Keratinocyte (primary cell): ENCODE results near the gene OR5B17.

Source experiments
- EZH2 ChIP-seq: IDR thresholded peaks from one replicate; pipeline ENCODE4 v1.6.1; 2012; ENCODE audit warnings: inconsistent platforms, mild to moderate bottlenecking, low read length, moderate library complexity
- TF ChIP-seq, protein P1 (sequence below), 3 experiments: IDR thresholded peaks in 1 of 3; conservative IDR thresholded peaks in 1 of 3; optimal IDR thresholded peaks in 1 of 3; 2 replicates in 2 of 3; 3 replicates in 1 of 3; pipeline versions ENCODE3 to v1.5.1; 2011; ENCODE audit warnings: low read length in 3 of 3, mild to moderate bottlenecking in 3 of 3, moderate library complexity in 2 of 3, control low read depth in 1 of 3, inconsistent platforms in 1 of 3; ENCODE audit not compliant: insufficient read depth in 2 of 3; ENCODE audit errors: extremely low read depth in 1 of 3

GRCh38 chr11:58358969-58359368 lies at the start of gene OR5B17:
- TF ChIP-seq, protein P1, sequence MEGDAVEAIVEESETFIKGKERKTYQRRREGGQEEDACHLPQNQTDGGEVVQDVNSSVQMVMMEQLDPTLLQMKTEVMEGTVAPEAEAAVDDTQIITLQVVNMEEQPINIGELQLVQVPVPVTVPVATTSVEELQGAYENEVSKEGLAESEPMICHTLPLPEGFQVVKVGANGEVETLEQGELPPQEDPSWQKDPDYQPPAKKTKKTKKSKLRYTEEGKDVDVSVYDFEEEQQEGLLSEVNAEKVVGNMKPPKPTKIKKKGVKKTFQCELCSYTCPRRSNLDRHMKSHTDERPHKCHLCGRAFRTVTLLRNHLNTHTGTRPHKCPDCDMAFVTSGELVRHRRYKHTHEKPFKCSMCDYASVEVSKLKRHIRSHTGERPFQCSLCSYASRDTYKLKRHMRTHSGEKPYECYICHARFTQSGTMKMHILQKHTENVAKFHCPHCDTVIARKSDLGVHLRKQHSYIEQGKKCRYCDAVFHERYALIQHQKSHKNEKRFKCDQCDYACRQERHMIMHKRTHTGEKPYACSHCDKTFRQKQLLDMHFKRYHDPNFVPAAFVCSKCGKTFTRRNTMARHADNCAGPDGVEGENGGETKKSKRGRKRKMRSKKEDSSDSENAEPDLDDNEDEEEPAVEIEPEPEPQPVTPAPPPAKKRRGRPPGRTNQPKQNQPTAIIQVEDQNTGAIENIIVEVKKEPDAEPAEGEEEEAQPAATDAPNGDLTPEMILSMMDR (optimal IDR thresholded peaks at IDR 0.05 in 1 of 3, IDR thresholded peaks at IDR 0.05 in 1 of 3, conservative IDR thresholded peaks at IDR 0.05 in 1 of 3; ENCODE audit: extremely low read depth in 1 of 3, insufficient read depth in 2 of 3, low read length in 3 of 3) = no peak
- TF ChIP-seq EZH2 = no peak
